CD4-positive, alpha-beta T cell (primary cell): Measurements from ENCODE around the gene FSTL5. TPM values are rescaled to one million over a fixed set of nuclear protein-coding genes. Genes with fewer than 3 reads are reported as not detected.

Experiments used
- ATAC-seq: fragments of 200-7000 bp; cut with Tn5 transposase; one replicate; pipeline ENCODE4 v1.10.0; 2022; ENCODE audit warnings: mild to moderate bottlenecking; ENCODE audit not compliant: poor library complexity
- CTCF ChIA-PET: fragments of 350-600 bp; sonication (Branson Sonifier 250); formaldehyde crosslinking; loops from one replicate; lab custom pipeline; 2021; ENCODE audit warnings: antibody characterized with exemption, inconsistent platforms; lab: Charles Lee
- POLR2A ChIA-PET: fragments of 350-600 bp; sonication (Branson Sonifier 250); formaldehyde crosslinking; loops from one replicate; lab custom pipeline; 2021; ENCODE audit warnings: antibody characterized with exemption, inconsistent platforms; lab: Charles Lee
- DNase-seq, 14 experiments: peaks; one replicate each; pipeline ENCODE4 v3.0.0-alpha.2; 2013 to 2020; ENCODE audit warnings: mixed read lengths in 2 of 14
- H3K27ac ChIP-seq, 2 donors: one replicate each; pipeline versions ENCODE4 v1.5.1 to v1.7.0; 2013; ENCODE audit warnings: low read length in 2 of 2, low read depth in 1 of 2, mild to moderate bottlenecking in 1 of 2
- H3K27me3 ChIP-seq, 2 experiments: 1 replicate in 1 of 2; 2 replicates in 1 of 2; pipeline versions ENCODE4 v1.6.1 to v1.7.0; 2013; ENCODE audit warnings: low read length in 2 of 2, control low read depth in 1 of 2, mild to moderate bottlenecking in 1 of 2, moderate library complexity in 1 of 2; ENCODE audit not compliant: insufficient read depth in 2 of 2, control insufficient read depth in 1 of 2
- H3K36me3 ChIP-seq: one replicate; pipeline ENCODE4 v1.6.1; 2013; ENCODE audit warnings: low read length, control low read depth; ENCODE audit not compliant: insufficient read depth
- H3K4me1 ChIP-seq: one replicate; pipeline ENCODE4 v1.6.1; 2013; ENCODE audit warnings: low read length, control low read depth; ENCODE audit not compliant: insufficient read depth
- H3K4me3 ChIP-seq: one replicate; pipeline ENCODE4 v1.5.1; 2013; ENCODE audit warnings: mild to moderate bottlenecking, low read length, moderate library complexity
- H3K9me3 ChIP-seq, 2 experiments: 1 replicate in 1 of 2; 2 replicates in 1 of 2; pipeline versions ENCODE4 v1.6.1 to v1.7.0; 2013; ENCODE audit warnings: low read length in 2 of 2, mild to moderate bottlenecking in 2 of 2, control low read depth in 1 of 2, moderate library complexity in 1 of 2; ENCODE audit not compliant: control insufficient read depth in 1 of 2, insufficient read depth in 1 of 2
- H3K27ac Mint-ChIP-seq: one replicate; pipeline ENCODE4 v1.8.0; 2020; ENCODE audit warnings: mixed read lengths
- H3K27me3 Mint-ChIP-seq: one replicate; pipeline ENCODE4 v1.8.0; 2021; ENCODE audit warnings: mixed read lengths
- H3K36me3 Mint-ChIP-seq: one replicate; pipeline ENCODE4 v1.8.0; 2021; ENCODE audit warnings: low read depth, mixed read lengths
- H3K4me1 Mint-ChIP-seq: one replicate; pipeline ENCODE4 v1.8.0; 2021; ENCODE audit warnings: low read depth, mixed read lengths
- H3K4me3 Mint-ChIP-seq: one replicate; pipeline ENCODE4 v1.8.0; 2020; ENCODE audit warnings: mild to moderate bottlenecking, mixed read lengths
- H3K9me3 Mint-ChIP-seq: one replicate; pipeline ENCODE4 v1.8.0; 2020; ENCODE audit warnings: mixed read lengths
- intact Hi-C, 2 experiments: fragments of 100-400 bp; cut with DNase I in 1 of 2; cut with micrococcal nuclease in 1 of 2; formaldehyde crosslinking; loops; one replicate each; pipeline versions ENCODE4 v1.15.1 to v1.9.0; 2023 to 2025; cut with DNase I, micrococcal nuclease
- total RNA-seq, 174 experiments: library from RNA in 2 of 174; stranded (reverse) in 2 of 174; gene quantifications; one replicate each; pipeline ENCODE4 v1.2.3 and lab custom pipeline; 2021 to 2026
- TF ChIP-seq, protein P1 (sequence below): fragments of 200-600 bp; IDR thresholded peaks from one replicate; pipeline ENCODE4 v1.8.0; 2022; ENCODE audit warnings: antibody characterized with exemption, mild to moderate bottlenecking

FSTL5 gene
- total RNA-seq, 2 experiments from 2014 or later = not detected

DNA sequence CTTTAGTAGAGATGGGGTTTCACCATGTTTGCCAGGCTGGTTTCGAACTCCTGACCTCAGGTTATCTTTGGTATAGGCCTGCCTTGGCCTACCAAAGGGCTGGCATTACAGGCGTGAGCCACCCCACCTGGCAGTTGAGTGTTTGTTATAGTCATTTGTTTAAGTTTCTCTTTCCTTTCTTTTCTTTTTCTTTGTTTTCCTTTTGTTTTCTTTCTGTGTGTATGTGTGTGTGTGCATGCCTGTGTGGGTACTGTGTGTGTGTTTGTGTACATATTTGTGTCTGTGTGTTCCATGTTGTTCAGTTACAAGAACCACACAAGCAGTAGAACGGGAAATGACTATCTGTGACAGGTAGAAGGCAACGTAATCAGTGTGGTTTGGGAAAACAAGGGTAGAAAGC, 624.9 kb downstream of the FSTL5 start:
- Histone ChIP-seq H3K27me3 (no peaks in the 10 kb centered on the region), H3K4me3 (no peak overlapping the region), H3K9me3 (no peaks in the 10 kb centered on the region), H3K4me1 (no peaks in the 10 kb centered on the region), H3K27ac (no peak overlapping the region), H3K36me3 (no peaks in the 10 kb centered on the region)
- Mint-ChIP-seq H3K27ac (no peak overlapping the region), H3K27me3 (no peaks in the 10 kb centered on the region), H3K4me1 (no peaks in the 10 kb centered on the region), H3K4me3 (no peak overlapping the region), H3K9me3 (peaks cover 9% of the 10 kb centered on the region), H3K36me3 (no peaks in the 10 kb centered on the region)
- DNase-seq (no peak), ATAC-seq (no peak)
- intact Hi-C loops = no loop called here
- ChIA-PET POLR2A (no interaction called here), CTCF (no interaction called here)
- TF ChIP-seq, protein P1, sequence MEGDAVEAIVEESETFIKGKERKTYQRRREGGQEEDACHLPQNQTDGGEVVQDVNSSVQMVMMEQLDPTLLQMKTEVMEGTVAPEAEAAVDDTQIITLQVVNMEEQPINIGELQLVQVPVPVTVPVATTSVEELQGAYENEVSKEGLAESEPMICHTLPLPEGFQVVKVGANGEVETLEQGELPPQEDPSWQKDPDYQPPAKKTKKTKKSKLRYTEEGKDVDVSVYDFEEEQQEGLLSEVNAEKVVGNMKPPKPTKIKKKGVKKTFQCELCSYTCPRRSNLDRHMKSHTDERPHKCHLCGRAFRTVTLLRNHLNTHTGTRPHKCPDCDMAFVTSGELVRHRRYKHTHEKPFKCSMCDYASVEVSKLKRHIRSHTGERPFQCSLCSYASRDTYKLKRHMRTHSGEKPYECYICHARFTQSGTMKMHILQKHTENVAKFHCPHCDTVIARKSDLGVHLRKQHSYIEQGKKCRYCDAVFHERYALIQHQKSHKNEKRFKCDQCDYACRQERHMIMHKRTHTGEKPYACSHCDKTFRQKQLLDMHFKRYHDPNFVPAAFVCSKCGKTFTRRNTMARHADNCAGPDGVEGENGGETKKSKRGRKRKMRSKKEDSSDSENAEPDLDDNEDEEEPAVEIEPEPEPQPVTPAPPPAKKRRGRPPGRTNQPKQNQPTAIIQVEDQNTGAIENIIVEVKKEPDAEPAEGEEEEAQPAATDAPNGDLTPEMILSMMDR = no peak

DNA sequence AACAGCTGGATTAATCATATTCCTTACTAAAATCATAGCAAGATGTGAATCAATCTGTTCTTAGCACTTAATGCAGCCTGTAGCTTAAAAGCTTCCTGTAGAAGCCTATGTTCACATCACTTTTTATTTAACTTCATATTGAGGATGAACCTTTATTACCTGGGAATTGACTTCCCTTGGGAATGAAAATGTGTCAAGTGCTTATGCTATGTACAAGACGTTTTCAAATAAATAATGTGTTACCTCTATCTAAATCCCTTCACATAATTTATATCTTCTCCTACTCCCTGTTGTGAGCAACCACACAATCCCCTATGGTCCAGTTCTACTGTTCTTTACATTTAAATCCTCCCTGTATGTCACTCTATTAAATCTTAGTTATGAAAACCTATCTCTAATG, 633.1 kb downstream of the FSTL5 start:
- Mint-ChIP-seq H3K4me1 (no peaks in the 10 kb centered on the region), H3K9me3 (peaks cover 9% of the 10 kb centered on the region), H3K36me3 (no peaks in the 10 kb centered on the region), H3K27ac (no peak overlapping the region), H3K27me3 (no peaks in the 10 kb centered on the region), H3K4me3 (no peak overlapping the region)
- TF ChIP-seq, protein P1 = no peak
- ATAC-seq (no peak), DNase-seq (no peak)
- no peak overlapping the region for H3K4me3 ChIP-seq
- peaks cover 0 to 3% of the 10 kb centered on the region in 2 experiments for H3K9me3 ChIP-seq
- no peaks in the 10 kb centered on the region for H3K36me3 ChIP-seq
- H3K4me1 ChIP-seq = no peaks in the 10 kb centered on the region
- ChIA-PET POLR2A (no interaction called here), CTCF (no interaction called here)
- H3K27me3 ChIP-seq = no peaks in the 10 kb centered on the region
- intact Hi-C loops = no loop called here
- no peak overlapping the region for H3K27ac ChIP-seq

DNA sequence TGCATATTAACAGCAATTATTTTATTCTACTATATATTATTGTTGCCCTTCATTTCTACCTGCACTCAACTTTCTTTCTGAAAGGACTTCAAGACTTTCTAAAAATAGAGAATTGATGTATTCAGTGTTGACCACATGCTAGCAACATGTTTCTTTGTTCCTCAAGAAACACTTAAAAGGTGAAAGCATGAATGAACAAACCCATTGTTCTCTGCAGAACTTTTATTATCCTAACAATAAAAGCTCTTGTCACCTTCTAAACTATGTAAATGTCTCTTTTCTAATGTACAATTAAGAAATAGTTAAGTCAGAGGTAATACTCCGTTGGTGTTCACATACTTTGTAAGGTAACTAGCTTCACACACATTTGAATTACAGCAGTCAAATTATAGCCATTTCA, 638.7 kb downstream of the FSTL5 start:
- no peak overlapping the region for H3K27ac Mint-ChIP-seq
- POLR2A ChIA-PET = no interaction called here
- Histone ChIP-seq H3K9me3 (peaks cover 0 to 4% of the 10 kb centered on the region in 2 experiments), H3K27me3 (no peaks in the 10 kb centered on the region), H3K27ac (no peak overlapping the region), H3K36me3 (no peaks in the 10 kb centered on the region), H3K4me3 (no peak overlapping the region), H3K4me1 (no peaks in the 10 kb centered on the region)
- intact Hi-C loops = no loop called here
- H3K9me3 Mint-ChIP-seq = no peaks in the 10 kb centered on the region
- no peaks in the 10 kb centered on the region for H3K36me3 Mint-ChIP-seq
- ATAC-seq = no peak
- TF ChIP-seq, protein P1 = no peak
- CTCF ChIA-PET = no interaction called here
- no peak for DNase-seq
- no peaks in the 10 kb centered on the region for H3K27me3 Mint-ChIP-seq
- H3K4me1 Mint-ChIP-seq = no peaks in the 10 kb centered on the region
- H3K4me3 Mint-ChIP-seq = no peak overlapping the region
